Effector memory CD8-positive, alpha-beta T cell (primary cell): ENCODE results near the gene TREML4.

Experiments used
- ATAC-seq: fragments of 150-1000 bp; cut with Tn5 transposase; replicated peaks from 2 replicates; pipeline ENCODE4 v1.10.0; 2021; ENCODE audit warnings: mild to moderate bottlenecking, moderate library complexity
- DNase-seq, 3 experiments: peaks; one replicate each; pipeline ENCODE4 v3.0.0; 2021
- H3K27ac Mint-ChIP-seq, 2 donors: one replicate each; pipeline ENCODE4 v1.8.0; 2022; ENCODE audit warnings: mild to moderate bottlenecking in 2 of 2, mixed read lengths in 2 of 2, moderate library complexity in 2 of 2
- H3K27me3 Mint-ChIP-seq, 2 donors: one replicate each; pipeline ENCODE4 v1.8.0; 2022; ENCODE audit warnings: mixed read lengths in 2 of 2
- H3K36me3 Mint-ChIP-seq: one replicate; pipeline ENCODE4 v1.8.0; 2022; ENCODE audit warnings: mild to moderate bottlenecking, moderate library complexity, mixed read lengths; ENCODE audit not compliant: insufficient read depth
- H3K4me1 Mint-ChIP-seq, 2 donors: one replicate each; pipeline ENCODE4 v1.8.0; 2022; ENCODE audit warnings: low read depth in 2 of 2, mixed read lengths in 2 of 2
- H3K4me3 Mint-ChIP-seq, 2 donors: one replicate each; pipeline ENCODE4 v1.8.0; 2022; ENCODE audit warnings: mild to moderate bottlenecking in 2 of 2, mixed read lengths in 2 of 2, moderate library complexity in 2 of 2
- H3K9me3 Mint-ChIP-seq, 2 donors: one replicate each; pipeline ENCODE4 v1.8.0; 2022; ENCODE audit warnings: mixed read lengths in 2 of 2

TREML4 gene

GRCh38 chr6:41271901-41272395, 43.8 kb downstream of the TREML4 start:
- H3K9me3 Mint-ChIP-seq: no peaks in the 10 kb centered on the region
- no peaks in the 10 kb centered on the region for H3K36me3 Mint-ChIP-seq
- H3K27me3 Mint-ChIP-seq: peaks cover 0 to 24% of the 10 kb centered on the region in 2 donors
- ATAC-seq: peak; percentile 47
- H3K27ac Mint-ChIP-seq: peak overlapping the region in 1 of 2 donors; percentile 8
- DNase-seq: no peak
- H3K4me1 Mint-ChIP-seq: peaks cover 7 to 9% of the 10 kb centered on the region in 2 donors
- H3K4me3 Mint-ChIP-seq: no peak overlapping the region

DNA sequence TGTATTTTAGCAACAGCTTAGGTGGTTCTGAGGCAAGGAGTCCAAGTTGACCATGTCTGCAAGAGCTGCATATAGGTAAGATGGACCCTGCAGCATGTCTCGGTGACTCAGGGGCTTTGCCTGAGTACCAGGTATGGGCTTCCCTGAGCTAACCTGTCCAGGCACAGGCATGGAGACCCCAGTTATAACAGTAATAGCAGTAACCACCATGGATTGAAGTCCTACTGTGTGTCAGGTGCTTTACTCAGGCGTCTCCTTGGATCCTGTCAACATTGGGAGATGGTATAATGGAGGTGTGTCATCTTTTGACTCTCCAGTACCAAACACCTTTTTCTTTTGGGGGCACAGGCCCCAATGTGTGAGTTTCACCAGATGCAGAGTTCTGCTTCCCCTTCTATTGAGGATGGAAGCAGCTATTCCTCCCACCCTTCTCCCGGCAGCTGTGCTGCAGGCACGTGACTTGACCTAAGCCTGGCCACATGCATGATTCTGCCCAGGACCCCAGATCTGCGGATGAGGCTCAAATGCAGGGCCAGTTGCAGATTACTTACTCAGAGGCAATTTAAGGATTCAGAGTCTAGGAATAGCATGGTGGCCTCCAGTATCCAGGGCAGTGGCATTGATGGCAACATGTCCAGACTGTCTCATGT, 44.6 kb downstream of the TREML4 start:
- DNase-seq: no peak
- Mint-ChIP-seq H3K27ac (no peak overlapping the region), H3K4me1 (peaks cover 7 to 9% of the 10 kb centered on the region in 2 donors), H3K9me3 (no peaks in the 10 kb centered on the region), H3K4me3 (no peak overlapping the region), H3K36me3 (no peaks in the 10 kb centered on the region), H3K27me3 (peaks cover 0 to 25% of the 10 kb centered on the region in 2 donors)
- ATAC-seq: no peak

DNA sequence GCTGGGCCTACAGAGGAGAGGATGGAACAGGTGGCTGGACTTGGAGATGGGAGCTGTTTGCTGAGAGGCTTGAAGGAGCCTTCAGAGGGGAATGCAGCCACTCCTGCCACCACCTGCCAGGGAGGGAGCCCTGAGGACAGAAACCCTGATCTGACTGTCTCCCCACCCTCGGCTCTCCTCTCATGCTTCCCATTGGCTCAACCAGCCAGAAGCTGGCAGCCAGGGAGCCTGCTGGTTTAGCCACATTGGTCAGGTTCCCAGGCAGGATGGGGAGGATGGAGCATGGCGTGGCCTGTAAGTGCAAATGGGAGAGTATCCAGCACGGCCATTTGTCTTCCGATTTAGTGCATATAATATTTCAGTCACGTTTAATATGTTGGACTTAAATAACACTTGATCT, 45.6 kb downstream of the TREML4 start:
- H3K4me3 Mint-ChIP-seq: no peak overlapping the region
- no peak for ATAC-seq
- H3K36me3 Mint-ChIP-seq: no peaks in the 10 kb centered on the region
- no peak for DNase-seq
- peaks cover 7 to 11% of the 10 kb centered on the region in 2 donors for H3K4me1 Mint-ChIP-seq
- H3K27me3 Mint-ChIP-seq: peaks cover 0 to 25% of the 10 kb centered on the region in 2 donors
- H3K9me3 Mint-ChIP-seq: no peaks in the 10 kb centered on the region
- no peak overlapping the region for H3K27ac Mint-ChIP-seq

DNA sequence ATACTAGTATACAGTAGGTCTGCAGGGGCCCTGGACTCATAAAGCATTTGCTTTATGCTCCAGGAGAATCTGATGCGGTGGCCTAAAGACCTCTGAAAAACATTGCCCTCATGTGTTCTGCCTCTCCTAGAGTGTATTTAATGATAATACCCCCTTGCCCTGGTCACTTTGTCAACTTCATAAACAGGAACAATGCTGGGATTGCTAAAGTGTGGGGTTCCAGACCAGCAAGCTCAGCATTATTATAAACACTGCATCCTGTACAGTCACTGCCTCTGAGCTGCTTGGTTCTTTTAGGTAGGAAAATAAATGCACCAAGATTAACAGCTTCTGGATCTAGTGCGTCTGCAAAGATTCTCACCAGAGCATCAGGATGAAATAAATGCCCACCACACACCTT, 46.1 kb downstream of the TREML4 start:
- H3K27ac Mint-ChIP-seq: no peak overlapping the region
- ATAC-seq (no peak), DNase-seq (no peak)
- no peaks in the 10 kb centered on the region for H3K36me3 Mint-ChIP-seq
- H3K9me3 Mint-ChIP-seq: no peaks in the 10 kb centered on the region
- H3K4me3 Mint-ChIP-seq: no peak overlapping the region
- H3K4me1 Mint-ChIP-seq: peaks cover 9 to 16% of the 10 kb centered on the region in 2 donors
- peaks cover 0 to 25% of the 10 kb centered on the region in 2 donors for H3K27me3 Mint-ChIP-seq

DNA sequence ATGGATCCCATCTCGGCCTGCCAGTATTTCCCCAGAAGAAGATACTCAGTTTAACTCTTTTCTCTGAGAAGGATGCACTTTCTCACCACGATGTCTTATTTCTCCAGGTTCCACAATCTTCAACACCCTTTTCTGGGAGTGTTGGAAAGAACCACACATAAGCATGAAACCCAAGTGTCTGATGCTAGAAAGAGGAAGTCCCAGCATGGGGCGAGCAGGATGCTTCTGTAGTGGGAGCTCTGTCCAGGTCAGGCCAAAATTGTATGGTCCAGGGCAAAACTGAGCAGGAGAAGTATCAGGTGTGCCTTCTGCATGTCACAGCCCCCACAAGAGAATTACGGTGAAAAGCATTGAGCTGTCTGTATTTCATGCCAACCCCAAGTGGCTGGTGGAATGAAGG, 47.3 kb downstream of the TREML4 start:
- peaks cover 0 to 25% of the 10 kb centered on the region in 2 donors for H3K27me3 Mint-ChIP-seq
- DNase-seq: no peak
- H3K36me3 Mint-ChIP-seq: no peaks in the 10 kb centered on the region
- H3K4me1 Mint-ChIP-seq: peaks cover 9 to 18% of the 10 kb centered on the region in 2 donors
- ATAC-seq: no peak
- H3K27ac Mint-ChIP-seq: no peak overlapping the region
- H3K9me3 Mint-ChIP-seq: no peaks in the 10 kb centered on the region
- no peak overlapping the region for H3K4me3 Mint-ChIP-seq

DNA sequence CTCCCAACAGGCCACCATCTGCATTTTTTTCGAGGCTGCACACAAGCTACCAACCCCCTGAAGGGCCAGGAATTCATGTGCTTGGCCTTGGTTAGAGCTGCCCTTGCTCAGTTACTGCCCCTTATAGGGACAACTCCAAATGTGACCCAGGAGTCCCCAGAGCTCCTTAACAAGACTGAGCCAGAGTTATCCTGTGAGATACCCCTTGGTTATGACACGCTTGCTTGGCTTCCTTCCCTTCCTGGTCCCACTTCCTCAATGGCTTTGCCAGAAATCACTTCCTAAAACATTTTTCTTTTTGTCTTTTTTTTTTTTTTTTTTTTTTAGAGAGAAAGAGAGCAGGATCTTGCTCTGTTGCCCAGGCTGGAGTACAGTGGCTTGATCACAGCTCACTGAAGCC, 49.5 kb downstream of the TREML4 start:
- no peak overlapping the region for H3K4me3 Mint-ChIP-seq
- DNase-seq: no peak
- no peaks in the 10 kb centered on the region for H3K9me3 Mint-ChIP-seq
- H3K27me3 Mint-ChIP-seq: peaks cover under 1 to 30% of the 10 kb centered on the region in 2 donors
- ATAC-seq: no peak
- H3K27ac Mint-ChIP-seq: no peak overlapping the region
- H3K36me3 Mint-ChIP-seq: no peaks in the 10 kb centered on the region
- peaks cover 2 to 9% of the 10 kb centered on the region in 2 donors for H3K4me1 Mint-ChIP-seq

- H3K27me3 Mint-ChIP-seq: peaks cover 11 to 42% of the 10 kb centered on the region in 2 donors
- H3K27ac Mint-ChIP-seq: peak overlapping the region in 1 of 2 donors; percentile 42
- ATAC-seq (peak; percentile 76), DNase-seq (peak; percentile 54 to 60 (median 57))
- no peaks in the 10 kb centered on the region for H3K9me3 Mint-ChIP-seq
- no peak overlapping the region for H3K4me3 Mint-ChIP-seq
- H3K4me1 Mint-ChIP-seq: peaks cover 2 to 9% of the 10 kb centered on the region in 2 donors
- H3K36me3 Mint-ChIP-seq: no peaks in the 10 kb centered on the region
Observed at GRCh38 chr6:41278699-41279405, 50.7 kb downstream of the TREML4 start.

GRCh38 chr6:41280381-41281057, 52.4 kb downstream of the TREML4 start:
- Mint-ChIP-seq H3K4me1 (peaks cover 2 to 9% of the 10 kb centered on the region in 2 donors), H3K27ac (no peak overlapping the region), H3K36me3 (no peaks in the 10 kb centered on the region), H3K4me3 (no peak overlapping the region), H3K27me3 (peaks cover 18 to 43% of the 10 kb centered on the region in 2 donors), H3K9me3 (no peaks in the 10 kb centered on the region)
- ATAC-seq (no peak), DNase-seq (no peak)

DNA sequence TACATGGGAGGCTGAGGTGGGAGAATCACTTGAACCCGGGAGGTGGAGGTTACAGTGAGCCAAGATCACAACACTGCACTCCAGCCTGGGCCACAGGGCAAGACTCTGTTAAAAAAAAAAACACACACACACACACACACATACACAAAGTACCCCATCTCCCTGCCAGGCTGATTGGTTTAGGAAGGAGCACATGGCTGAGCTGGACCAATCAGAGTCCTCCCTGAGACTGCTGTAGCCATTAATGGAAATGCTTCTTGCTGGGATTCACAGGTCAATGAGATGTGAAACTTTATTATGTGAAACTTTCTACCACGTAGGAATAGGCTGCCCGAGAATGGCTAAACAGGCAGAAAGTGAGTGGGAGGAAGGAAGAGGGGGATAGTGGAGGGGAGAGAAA, 55.5 kb downstream of the TREML4 start:
- Mint-ChIP-seq H3K36me3 (peaks cover 4% of the 10 kb centered on the region), H3K27me3 (peaks cover 31 to 48% of the 10 kb centered on the region in 2 donors), H3K9me3 (no peaks in the 10 kb centered on the region), H3K4me1 (peaks cover 2 to 8% of the 10 kb centered on the region in 2 donors), H3K27ac (no peak overlapping the region), H3K4me3 (no peak overlapping the region)
- no peak for ATAC-seq
- DNase-seq: no peak

GRCh38 chr6:41284726-41285125, 56.6 kb downstream of the TREML4 start:
- H3K9me3 Mint-ChIP-seq: no peaks in the 10 kb centered on the region
- H3K27ac Mint-ChIP-seq: no peak overlapping the region
- ATAC-seq (no peak), DNase-seq (no peak)
- peaks cover 31 to 48% of the 10 kb centered on the region in 2 donors for H3K27me3 Mint-ChIP-seq
- H3K4me1 Mint-ChIP-seq: no peaks in the 10 kb centered on the region
- H3K4me3 Mint-ChIP-seq: no peak overlapping the region
- H3K36me3 Mint-ChIP-seq: peaks cover 4% of the 10 kb centered on the region

DNA sequence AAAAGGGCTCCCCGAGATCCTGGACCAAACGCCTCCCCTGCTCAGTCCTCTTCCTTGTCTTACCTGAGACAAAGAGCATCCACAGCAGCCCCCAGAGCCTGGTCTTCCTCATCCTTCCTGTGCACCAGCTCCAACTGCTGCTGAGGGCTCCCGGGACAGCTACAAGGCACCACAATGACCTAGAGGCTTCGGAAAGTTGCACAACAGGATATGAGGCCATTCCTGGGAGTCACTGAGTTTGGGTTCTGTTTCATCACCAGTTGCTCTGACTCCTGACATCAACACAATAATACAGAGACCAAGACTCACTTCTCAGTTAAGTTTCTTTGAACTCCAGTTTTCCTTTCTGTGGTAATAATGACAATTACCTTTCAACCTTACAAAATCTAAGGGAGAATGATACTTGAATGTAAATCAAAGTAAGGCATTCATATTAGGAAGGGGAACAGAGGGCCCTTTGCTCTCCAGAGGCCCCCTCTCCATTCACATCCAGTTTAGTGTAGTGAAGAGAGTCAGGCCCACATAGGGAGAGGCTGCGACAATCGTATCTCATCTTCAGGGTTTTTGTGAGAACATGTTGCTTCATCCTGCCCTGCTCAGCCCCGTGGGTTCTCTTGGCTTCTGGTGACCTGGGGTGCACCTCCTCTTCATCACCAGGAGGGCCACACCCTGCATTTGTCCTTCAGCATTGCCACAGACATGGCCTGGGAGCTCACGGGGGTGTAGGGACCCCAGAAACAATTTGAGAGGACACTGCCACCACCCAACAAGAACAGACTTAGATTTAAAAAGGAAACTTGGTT, 58.6 kb downstream of the TREML4 start, which contains the start of gene TREM1:
Gene TREM1, minus strand, starts transcription at position 139 of the 803 bp plus-strand sequence. Its CDS starts 27 bp downstream, at position 112.
- Mint-ChIP-seq H3K36me3 (peaks cover 4% of the 10 kb centered on the region), H3K4me1 (no peaks in the 10 kb centered on the region), H3K27me3 (peaks cover 31 to 58% of the 10 kb centered on the region in 2 donors), H3K27ac (peak within 1 kb of the TSS in 1 of 2 donors; percentile 56), H3K9me3 (no peaks in the 10 kb centered on the region), H3K4me3 (no peak within 1 kb of the TSS)
- no peak for DNase-seq
- no peak for ATAC-seq

- no peak overlapping the region for H3K27ac Mint-ChIP-seq
Observed at GRCh38 chr6:41288030-41288753, 60.0 kb downstream of the TREML4 start.

More at GRCh38 chr6:41288030-41288753, 60.0 kb downstream of the TREML4 start:
- Mint-ChIP-seq H3K27me3 (peaks cover 25 to 54% of the 10 kb centered on the region in 2 donors), H3K4me1 (no peaks in the 10 kb centered on the region), H3K9me3 (no peaks in the 10 kb centered on the region), H3K4me3 (no peak overlapping the region), H3K36me3 (peaks cover 4% of the 10 kb centered on the region)
- ATAC-seq: no peak
- DNase-seq: no peak
